DOHH2 (cell line): ENCODE data around the gene OSBPL1A.

ENCODE experiments used
- CTCF ChIP-seq: fragments of 200-600 bp; sonication (generic); IDR thresholded peaks from one replicate; pipeline ENCODE4 v1.5.1; 2014; ENCODE audit warnings: antibody characterized with exemption, mild to moderate bottlenecking, low read depth, low read length; ENCODE audit not compliant: poor library complexity, severe bottlenecking
- EZH2phosphoT487 ChIP-seq: fragments of 200-600 bp; sonication (generic); IDR thresholded peaks from 2 replicates; pipeline ENCODE4 v1.6.1; 2017; ENCODE audit warnings: borderline replicate concordance, mild to moderate bottlenecking, antibody characterized with exemption, low read length, moderate library complexity, mixed read lengths

GRCh38 chr18:24426073-24426397 lies 28.4 kb upstream of the OSBPL1A start:
- TF ChIP-seq CTCF (no peak), EZH2phosphoT487 (no peak)
